ENCODE measurements around the gene COL1A1.

DNA sequence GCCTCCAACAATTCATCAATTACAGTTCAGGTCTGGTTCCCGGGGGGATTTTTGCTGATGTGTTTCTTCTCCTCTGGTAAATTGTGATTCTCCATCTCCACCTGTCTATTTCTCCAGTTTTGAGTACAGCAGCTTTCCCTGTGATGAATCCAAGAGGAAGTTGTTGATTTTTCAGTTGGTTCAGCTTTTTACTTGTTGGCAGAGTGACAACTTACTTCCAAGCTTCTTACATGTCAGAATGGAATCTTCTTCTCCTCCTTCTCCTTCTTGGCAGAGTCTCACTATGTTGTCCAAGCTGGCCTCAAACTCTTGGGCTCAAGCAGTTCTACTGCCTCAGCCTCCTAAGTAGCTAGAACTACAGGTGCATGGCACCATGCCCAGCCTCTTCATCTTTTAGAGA lies 39.4 kb upstream of the COL1A1 start:
- TF ChIP-seq, protein P1, sequence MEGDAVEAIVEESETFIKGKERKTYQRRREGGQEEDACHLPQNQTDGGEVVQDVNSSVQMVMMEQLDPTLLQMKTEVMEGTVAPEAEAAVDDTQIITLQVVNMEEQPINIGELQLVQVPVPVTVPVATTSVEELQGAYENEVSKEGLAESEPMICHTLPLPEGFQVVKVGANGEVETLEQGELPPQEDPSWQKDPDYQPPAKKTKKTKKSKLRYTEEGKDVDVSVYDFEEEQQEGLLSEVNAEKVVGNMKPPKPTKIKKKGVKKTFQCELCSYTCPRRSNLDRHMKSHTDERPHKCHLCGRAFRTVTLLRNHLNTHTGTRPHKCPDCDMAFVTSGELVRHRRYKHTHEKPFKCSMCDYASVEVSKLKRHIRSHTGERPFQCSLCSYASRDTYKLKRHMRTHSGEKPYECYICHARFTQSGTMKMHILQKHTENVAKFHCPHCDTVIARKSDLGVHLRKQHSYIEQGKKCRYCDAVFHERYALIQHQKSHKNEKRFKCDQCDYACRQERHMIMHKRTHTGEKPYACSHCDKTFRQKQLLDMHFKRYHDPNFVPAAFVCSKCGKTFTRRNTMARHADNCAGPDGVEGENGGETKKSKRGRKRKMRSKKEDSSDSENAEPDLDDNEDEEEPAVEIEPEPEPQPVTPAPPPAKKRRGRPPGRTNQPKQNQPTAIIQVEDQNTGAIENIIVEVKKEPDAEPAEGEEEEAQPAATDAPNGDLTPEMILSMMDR (IDR thresholded peaks at IDR 0.05): no peak
- no peak for TF ChIP-seq POLR2A (IDR thresholded peaks at IDR 0.05)
